ENCODE measurements around the gene STAG1.

DNA sequence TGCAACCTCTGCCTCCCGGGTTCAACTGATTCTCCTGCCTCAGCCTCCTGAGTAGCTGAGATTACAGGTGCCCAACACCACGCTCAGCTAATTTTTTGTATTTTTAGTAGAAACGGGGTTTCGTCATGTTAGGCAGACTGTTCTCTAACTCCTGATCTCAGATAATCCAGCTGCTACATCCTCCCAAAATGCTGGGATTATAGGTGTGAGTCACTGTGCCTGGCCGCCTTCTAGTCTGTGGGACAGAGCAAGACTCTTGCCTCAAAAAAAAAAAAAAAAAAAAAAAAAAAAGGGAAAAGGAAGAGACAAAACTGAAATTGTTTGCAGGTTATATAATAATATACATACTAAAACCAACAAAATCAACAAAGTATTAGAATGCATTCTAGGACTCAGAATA, 286.9 kb downstream of the STAG1 start:
- TF ChIP-seq POLR2A (IDR thresholded peaks at IDR 0.05) (no peak), CTCF (IDR thresholded peaks at IDR 0.05) (no peak), EP300 (IDR thresholded peaks at IDR 0.05) (no peak)

Measured in stomach (tissue), 4 donors.